ENCODE data around the gene TCEANC2.
"Not testable (repeated sequence)": the region's sequence is repeated elsewhere in the genome, so short reads cannot be mapped to it uniquely, and the experiment has no call there.

Gene TCEANC2

DNA sequence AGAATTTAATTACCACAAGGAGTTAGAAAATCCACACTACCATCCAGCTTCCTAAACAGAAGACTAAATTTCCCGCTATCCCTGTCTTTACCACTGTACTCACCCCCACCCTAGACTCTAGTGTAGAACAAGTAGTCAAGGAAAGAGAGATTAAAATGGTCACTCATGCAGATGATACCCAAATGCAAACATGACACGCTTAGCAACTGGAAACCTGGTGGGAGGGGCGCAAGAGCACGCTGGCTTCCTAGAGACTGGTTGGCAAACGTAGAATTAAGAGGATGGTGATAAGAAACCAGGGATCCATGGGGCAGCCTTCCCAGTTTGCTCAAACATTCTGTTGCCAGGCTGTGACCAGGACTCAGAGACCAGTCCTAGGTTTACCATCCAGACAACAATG, 25.6 kb upstream of the TCEANC2 start:
- no peak for DNase-seq (ENCODE audit: low spot score)

- DNase-seq (ENCODE audit: low spot score), result no peak
These were observed 24.8 kb upstream of the TCEANC2 start for GRCh38 chr1:54028306-54029251.

- no peak for DNase-seq (ENCODE audit: low spot score)
These were observed 15.9 kb upstream of the TCEANC2 start for GRCh38 chr1:54037476-54037875.

DNA sequence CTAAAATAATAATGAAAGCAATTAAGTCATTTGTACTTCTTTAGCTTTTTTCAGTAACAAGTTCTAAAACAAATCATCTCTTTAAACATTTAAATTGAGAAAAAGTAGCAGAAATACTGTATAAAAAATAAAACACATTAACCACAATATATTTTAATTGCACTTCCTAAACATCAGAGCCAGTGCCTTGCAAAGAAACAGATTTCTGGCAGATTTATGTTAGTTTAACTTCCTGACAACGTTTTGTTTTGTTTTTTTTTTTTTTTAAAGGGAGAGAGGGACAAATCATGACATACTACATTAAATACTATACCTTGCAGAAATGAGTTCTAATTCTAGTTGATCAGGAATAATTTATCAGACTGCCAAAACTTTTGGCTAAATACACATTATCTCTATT, 11.6 kb upstream of the TCEANC2 start:
- no peak for DNase-seq (ENCODE audit: low spot score)

DNA sequence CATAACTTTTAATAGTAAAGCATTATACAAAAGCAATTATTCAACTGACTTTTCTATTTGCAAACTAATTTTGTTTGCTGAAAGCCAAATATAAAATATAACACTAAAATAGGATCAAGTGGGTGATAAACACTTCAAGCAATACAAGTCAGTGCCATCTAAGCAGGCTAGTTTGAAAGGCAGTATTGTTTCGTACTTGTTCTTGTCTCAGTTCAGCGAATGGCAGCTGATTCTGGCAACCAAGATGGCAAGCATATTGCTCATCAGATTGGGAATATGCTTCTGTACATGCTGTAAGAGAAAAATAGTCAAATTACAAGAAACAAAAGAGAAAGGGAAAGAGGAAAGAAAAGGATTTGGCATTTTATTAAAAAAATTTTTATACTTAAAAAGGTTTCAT, 7.9 kb upstream of the TCEANC2 start:
- no peak for DNase-seq (ENCODE audit: low spot score)

DNA sequence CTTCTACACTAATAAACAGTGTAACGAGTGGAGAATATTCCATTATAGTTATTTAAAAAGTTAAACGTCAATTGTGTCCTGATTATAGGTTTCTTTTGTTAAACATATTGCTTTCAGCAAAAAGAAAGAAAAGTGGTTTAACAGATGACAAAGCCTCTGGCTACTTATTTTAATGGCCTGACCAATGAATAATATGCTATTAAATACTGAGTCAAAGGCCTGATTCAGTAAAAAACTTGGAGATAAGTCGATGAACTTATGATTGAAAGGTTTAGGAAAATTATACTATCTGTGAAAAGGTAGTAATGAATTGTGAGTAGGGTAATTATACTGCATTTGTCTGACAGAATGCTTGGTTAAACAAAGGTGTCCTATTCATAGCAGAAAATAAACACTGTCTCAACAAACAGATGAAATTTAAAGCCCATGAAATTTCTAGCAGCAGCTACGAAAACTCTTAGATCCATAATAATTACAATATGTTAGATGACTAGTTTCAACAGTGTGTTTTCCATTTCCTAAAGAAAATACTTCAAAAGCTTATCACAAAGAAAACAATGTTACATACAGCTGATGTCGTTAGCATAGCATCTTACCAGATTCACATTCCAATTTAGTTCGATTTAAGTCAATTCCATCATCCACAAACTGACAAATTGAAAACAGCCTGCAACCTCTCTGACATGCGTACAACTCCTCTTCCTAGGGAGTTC, 6.6 kb upstream of the TCEANC2 start:
- no peak for DNase-seq (ENCODE audit: low spot score)

GRCh38 chr1:54047384-54048305, 5.8 kb upstream of the TCEANC2 start:
- DNase-seq (ENCODE audit: low spot score), result no peak

DNA sequence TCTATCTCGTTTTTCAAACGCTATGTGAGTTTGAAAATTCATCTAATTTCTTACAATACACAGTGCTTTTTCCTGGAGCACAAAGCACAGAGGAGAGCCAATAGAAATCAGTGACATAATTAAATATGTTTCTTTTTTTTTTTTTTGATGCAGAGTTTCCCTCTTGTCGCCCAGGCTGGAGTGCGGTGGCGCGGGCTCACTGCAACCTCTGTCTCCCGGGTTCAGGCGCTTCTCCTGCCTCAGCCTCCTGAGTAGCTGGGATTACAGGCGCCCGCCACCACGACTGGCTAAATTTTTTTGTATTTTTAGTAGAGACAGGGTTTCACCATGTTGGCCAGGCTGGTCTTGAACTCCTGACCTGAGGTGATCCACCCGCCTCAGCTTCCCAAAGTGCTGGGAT, 3.0 kb upstream of the TCEANC2 start:
- not testable (repeated sequence) for DNase-seq (ENCODE audit: low spot score)

DNA sequence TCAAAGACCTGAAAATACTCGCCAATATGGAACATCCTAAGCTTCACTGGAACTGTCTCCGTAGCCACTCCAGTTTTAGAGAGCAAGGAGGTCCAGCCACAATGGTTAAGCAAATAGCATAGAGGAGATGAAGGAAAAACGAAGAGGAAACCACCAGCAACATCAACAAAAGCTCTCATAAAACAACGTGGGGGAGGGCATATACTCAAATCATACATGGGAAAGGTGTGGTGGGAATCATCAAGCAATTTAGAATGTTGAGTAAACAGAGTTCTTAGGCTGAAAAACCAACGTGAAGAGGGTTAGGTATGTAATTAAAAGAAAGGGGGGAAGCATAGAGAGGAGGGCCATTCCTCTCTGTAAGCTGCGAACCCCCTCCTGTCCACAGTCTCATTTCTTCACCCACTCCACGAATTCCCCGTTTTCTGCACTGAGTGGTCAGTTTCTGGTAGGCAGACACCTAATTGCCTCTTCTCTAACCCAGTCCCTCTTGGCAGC, 1.4 kb upstream of the TCEANC2 start:
- peak; percentile 25 for DNase-seq (ENCODE audit: low spot score)

DNA sequence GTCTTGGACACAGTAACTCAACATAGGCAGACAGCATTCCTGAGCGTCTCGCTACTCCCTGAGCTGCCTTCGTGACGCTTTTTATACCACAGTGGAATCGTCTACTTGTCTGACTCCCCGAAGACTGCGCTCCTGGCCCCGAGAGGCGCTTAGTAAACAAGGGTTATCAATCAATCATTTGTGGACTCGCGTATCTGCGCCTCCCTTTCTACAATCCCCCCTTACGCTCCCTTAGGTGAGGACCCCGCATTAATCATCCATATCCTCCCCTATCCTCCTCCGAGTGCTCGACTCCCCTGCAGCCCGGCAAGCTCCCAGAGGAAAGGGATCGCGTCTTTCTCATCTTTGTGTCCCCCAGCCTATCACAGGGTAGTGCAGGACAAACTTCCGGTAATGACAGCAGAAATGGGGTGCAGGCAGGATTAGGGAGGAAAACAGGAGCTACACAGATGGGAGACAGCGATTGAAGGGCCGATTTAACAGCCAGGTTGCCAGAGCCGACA, 926 bp upstream of the TCEANC2 start:
- DNase-seq (ENCODE audit: low spot score), result peak; percentile 16

DNA sequence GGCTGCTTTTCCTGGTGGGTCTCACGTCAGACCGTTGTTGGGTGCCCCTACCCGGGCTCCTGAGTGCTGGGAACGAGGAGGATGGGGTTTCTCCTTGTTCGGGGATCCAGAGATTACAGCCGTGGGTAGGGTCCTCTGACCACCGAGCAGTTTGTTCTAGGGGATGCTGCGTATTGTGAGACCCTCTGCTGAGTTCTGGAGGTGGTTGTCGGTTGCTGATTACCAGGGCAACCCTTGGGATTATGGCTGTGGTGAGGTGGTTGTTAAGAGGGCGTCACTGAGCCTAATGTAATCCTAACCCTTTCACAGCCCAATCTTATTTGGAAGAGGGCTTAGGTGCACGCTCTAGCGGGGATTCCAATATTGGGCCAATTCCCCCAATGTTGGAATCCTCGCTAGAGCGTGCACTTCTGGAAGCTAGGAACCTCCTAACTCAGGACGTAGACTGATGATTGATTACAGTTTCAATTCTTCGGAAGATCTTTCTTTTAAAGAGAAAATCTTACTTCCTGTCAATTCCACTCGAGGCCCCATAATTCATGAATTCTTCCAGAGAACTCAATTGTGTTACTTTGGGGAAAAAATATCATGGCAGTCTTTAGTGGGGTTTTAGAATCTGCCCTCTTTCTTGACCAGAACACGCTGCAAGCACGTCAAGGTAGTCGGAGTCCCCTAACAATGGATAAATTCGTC, 483 bp downstream of the TCEANC2 start:
- peak; percentile 6 for DNase-seq (ENCODE audit: low spot score)

- peak; percentile 9 for DNase-seq (ENCODE audit: low spot score)
These were observed 986 bp downstream of the TCEANC2 start for GRCh38 chr1:54054438-54054749.

GRCh38 chr1:54064299-54064698, 10.9 kb downstream of the TCEANC2 start:
- no peak for DNase-seq (ENCODE audit: low spot score)

DNA sequence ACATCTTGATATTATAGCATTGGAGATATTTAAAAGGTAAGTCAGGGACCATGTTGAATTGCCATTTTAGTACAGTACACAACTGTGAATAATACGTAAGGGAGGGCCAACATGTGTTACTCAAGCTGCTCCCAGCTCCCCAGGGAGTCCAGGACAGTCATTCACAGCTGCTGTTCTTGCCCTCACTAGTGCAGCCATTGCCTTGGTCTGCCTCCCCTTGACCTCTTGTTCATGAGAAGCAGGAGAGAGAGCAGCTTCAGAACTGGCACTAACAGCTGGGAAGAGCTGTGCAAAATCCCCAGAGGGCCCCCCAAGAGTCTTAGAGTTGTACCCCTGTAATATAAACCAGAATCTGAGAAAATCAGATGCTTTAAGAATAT, 16.4 kb downstream of the TCEANC2 start:
- peak; percentile 10 for DNase-seq (ENCODE audit: low spot score)

- DNase-seq (ENCODE audit: low spot score), result peak; percentile 51
These were observed 16.9 kb downstream of the TCEANC2 start for GRCh38 chr1:54070171-54070837.

GRCh38 chr1:54077359-54077758, 24.0 kb downstream of the TCEANC2 start:
- DNase-seq (ENCODE audit: low spot score), result no peak

GRCh38 chr1:54080598-54081049, 27.2 kb downstream of the TCEANC2 start:
- no peak for DNase-seq (ENCODE audit: low spot score)

DNA sequence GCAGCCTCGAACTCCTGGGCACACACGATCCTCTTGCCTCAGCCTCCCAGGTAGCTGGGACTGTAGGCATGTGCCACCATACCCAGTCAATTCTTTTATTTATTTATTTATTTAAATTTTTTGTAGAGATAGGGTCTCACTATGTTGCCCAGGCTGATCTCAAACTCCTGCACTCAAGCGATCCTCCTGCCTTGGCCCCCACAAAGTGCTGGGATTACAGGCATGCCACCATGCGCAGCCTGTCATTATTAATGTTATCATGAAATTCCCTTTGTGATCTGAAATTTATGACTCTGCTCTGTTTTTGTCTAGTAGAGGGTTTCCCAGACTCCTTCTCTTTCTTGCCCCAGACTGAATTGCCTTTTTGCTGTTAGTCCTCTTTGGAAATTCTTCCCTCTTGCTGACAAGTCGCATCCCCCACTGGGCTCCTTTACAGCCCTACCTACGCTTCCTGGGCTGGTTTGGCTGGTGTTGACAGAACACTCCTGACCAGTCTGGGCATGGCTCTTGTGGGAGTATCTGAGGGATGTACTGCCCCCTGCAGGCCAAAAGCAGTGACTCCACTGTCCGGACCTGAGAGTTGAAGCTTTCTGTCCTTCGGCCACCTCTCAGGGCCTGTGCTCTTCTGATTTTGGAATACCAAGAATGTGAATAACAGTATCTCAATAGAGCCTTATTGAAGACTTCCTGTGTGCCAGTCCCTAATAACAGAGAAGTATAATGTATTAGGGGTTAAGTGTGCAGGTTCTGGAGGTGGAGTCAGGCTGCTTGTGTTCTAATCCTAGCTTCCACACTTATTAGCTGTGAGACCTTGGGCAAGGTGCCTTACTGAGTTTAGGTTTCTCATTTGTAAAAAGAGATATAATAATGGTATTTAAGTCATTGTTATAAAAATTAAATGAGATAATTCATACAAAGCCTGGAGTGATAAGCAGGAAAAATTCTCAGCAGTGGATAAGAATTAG, 28.2 kb downstream of the TCEANC2 start:
- DNase-seq (ENCODE audit: low spot score), result peak; percentile 47

- DNase-seq (ENCODE audit: low spot score), result no peak
These were observed 31.4 kb downstream of the TCEANC2 start for GRCh38 chr1:54084794-54085193.

DNA sequence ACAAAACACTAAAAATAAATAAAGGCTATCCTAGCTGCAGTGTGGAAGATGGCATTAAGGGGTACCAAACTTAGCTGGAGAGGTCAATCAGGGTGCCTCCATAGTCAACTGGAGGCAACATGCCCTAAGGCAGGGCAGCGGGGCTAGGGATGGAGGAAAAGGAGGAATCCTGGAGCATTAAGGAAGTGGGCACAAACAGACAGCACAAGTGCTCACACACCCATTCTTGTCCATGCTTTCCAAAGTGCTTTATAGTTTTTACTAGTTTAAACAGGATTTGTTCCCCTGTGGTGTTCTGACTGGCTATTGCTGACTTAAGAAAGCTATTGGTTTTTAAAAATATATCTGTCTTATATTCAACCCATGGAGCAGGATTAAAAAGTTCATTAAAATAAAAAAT, 33.3 kb downstream of the TCEANC2 start:
- no peak for DNase-seq (ENCODE audit: low spot score)
